HG02870 (cell line): ENCODE measurements around the gene INVS.

Source experiments
- ATAC-seq: cut with Tn5 transposase; IDR thresholded peaks from one replicate; pipeline ENCODE4 v1.9.1; 2021; ENCODE audit warnings: mild to moderate bottlenecking, moderate library complexity; ENCODE audit not compliant: unreplicated experiment

INVS gene

DNA sequence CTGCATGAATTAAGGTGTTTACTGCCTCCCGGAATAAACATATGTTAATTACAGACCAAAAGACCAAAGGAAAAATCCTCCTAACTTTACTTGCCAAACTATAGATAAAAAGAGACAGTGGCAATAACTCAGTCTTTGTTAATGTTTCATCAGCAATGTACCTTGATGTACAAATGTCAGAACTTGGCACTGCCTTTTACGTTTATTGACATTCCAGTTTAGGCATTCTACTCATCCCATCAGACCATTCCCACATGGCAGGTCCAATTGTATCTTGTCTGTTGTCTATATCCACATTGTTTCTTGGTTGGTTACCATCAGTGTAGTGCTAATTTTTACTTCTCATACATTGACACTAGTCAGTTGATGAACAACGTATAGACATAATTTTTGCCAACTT, 168.2 kb downstream of the INVS start:
- no peak for ATAC-seq

DNA sequence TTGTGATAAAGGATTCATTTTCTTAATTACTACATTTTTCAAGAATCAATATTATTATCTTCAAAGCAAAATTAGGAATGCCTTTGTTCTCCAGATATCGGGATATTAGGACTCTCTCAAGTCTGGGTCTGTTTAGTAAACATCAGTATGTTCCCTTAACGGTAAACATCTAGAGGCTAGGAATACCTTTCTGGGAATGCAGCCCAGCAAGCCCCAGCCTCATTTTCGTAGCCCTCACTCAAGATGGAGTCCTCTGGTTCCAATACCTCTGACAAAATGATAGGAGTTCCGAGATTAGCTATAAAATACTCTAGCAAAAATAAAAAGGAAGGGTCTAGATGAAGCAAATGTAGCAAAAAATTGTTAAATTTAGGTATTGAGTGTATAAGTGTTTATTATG, 169.2 kb downstream of the INVS start:
- no peak for ATAC-seq

DNA sequence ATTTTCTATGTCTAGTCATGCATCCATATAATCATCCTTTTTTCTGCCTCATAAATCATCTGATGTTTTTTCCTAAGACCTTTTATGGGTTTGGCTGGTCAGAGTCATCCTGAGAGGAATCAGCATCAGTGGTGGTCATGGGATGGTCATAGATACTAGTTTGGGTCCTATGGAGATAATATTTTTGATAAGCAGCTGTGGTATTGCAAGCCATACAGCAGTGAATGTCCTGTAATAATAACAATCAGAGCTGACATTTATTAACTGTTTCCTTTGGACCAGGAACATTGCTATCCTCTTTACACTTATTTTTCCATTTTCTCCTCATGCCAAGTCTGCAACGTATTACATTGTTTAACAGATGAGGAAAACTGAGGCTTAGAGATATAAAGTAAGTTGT, 170.6 kb downstream of the INVS start:
- ATAC-seq = no peak

- no peak for ATAC-seq
Observed at GRCh38 chr9:100277166-100277979, 178.3 kb downstream of the INVS start.

DNA sequence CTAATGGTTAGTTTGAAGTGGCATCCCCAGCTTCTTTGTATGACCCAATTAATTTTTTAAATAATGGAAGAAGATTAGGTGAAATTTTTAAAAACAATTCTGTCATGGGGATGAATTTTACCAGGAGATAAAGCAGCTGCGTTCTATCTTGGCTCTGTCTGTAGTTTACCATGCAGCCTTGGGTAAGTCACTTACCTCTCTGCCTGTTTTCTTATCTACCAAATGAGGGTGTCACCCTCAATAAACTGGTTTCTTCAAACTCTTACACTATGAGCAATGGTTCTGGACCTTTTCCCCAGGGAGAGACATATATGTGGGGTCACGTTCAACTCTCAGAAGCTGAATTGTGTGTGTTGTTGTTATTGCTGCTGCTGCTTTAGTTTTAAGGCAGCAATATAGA, 182.0 kb downstream of the INVS start:
- no peak for ATAC-seq

DNA sequence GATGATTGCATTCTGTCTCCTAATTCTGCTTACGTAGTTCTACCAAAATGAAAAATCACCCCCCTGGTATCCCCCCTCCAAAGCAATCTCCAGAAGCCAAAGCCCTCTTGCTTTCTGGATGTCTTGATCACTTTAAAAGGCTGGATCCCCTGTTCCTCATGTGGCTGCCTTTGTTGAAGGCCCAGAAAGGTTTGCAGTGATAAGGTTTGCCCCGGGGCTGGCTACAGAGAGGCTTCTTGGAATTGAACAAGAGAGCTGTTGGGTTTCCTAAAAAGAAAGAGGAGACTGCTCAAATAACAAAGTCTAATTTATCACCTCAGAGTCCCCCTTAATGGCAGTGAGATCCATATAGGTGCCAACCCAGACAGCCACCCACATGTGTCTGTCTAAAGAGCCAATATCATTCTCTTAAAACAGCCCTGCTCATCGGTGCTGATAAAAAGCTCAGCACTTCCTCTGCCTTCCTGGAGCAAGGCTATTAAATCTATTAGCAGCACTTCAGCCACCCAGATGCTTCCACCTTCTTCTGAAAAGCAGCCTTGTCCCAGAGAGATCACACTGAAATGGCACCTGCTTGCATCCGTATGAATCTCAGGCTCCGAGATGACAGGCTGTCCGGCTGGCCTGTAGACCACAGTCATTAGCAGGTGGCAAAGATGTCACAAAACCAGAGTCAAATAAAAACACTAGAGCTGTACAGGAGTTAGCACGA, 182.8 kb downstream of the INVS start:
- ATAC-seq = no peak

- no peak for ATAC-seq
Observed at GRCh38 chr9:100282388-100282719, 183.3 kb downstream of the INVS start.

DNA sequence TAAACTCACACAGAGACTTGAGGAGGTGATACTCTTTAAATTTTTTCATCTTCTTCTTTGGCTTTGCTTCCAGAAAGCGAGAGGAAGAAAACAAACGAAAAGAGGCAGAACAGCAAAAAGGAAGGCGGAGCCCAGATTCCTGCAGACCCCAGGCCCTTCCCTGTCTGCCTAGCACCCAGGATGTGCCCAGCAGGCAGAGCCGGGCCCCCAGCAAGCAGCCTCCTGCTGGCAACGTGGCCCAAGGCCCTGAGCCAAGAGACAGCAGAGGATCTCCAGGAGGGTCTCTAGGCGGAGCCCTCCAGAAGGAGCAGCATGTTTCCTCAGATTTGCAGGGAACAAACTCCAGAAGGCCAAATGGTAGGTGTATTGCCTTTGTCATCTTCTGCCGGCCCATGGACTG, 185.2 kb downstream of the INVS start:
- no peak for ATAC-seq

- ATAC-seq = no peak
Observed at GRCh38 chr9:100285080-100285479, 186.0 kb downstream of the INVS start.

DNA sequence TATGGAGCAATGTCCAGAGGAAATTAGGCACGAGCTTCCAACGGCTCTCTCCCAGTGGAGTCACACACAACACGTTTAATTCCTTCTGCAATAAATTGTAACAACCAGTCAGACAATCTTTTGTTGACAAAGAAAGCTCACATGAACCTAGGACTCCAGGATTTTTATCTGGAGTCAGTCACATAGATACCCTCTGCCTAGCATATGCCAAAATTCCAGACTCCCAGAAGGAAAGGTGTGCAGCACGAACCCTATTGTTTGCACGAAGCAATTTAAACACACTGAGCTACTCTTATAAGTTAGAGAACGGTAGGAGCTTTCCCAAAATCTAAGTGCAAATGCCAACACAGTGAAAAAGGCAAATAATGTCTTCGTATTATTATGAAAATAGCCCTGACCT, 186.6 kb downstream of the INVS start:
- ATAC-seq = no peak

- ATAC-seq = no peak
Observed at GRCh38 chr9:100286257-100286656, 187.2 kb downstream of the INVS start.

DNA sequence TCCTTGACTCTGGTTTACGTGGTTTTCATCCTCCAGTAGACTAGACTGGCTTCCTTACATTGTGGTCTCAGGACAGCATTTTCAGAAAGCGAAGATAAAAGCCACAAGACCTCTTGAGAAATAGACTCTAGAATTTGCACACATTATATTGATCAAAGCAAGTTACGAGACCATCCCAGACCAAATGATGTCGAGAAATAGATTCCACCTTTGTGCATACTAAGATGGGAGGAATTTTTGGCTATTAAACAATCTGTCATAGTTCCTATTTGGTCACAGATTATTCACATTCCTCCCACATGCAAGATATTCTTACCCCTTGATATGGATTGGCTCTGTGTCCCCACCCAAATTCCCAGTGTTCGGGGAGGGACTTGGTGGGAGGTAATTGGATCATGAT, 188.1 kb downstream of the INVS start:
- ATAC-seq = no peak

DNA sequence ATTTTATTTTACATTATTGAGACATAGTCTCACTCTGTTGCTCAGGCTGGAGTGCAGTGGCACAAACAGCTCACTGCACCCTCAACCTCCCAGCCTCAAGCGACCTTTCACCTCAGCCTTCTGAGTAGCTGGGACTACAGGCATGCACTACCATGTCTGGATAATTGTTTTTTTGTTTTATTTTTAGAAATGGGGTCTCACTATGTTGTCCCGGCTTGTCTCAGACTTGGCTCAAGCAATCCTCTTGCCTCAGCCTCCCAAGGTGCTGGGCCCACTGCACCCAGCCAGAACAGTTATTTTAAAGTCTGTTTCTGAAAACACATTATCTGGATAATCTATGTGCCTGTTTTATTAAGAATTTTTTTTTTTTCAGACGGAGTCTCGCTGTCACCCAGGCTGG, 191.7 kb downstream of the INVS start:
- ATAC-seq = no peak

DNA sequence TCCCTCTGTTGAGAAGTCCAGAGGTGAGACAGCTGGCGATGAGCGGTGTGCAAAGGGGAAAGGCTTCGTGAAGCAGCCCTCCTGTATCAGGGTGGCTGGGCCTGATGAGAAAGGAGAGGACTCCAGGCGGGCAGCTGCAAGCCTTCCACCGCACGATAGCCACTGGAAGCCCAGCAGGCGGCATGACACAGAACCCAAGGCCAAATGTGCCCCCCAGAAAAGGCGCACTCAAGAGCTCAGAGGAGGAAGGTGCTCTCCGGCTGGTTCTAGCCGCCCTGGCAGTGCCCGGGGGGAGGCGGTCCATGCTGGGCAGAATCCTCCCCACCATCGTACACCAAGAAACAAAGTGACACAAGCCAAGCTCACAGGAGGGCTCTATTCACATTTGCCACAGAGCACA, 193.4 kb downstream of the INVS start:
- ATAC-seq = no peak

GRCh38 chr9:100294341-100294740, 195.3 kb downstream of the INVS start:
- ATAC-seq = no peak

GRCh38 chr9:100294806-100295205, 195.8 kb downstream of the INVS start:
- no peak for ATAC-seq

- no peak for ATAC-seq
Observed at GRCh38 chr9:100295240-100295639, 196.2 kb downstream of the INVS start.

- ATAC-seq = no peak
Observed at GRCh38 chr9:100296407-100296806, 197.4 kb downstream of the INVS start.

DNA sequence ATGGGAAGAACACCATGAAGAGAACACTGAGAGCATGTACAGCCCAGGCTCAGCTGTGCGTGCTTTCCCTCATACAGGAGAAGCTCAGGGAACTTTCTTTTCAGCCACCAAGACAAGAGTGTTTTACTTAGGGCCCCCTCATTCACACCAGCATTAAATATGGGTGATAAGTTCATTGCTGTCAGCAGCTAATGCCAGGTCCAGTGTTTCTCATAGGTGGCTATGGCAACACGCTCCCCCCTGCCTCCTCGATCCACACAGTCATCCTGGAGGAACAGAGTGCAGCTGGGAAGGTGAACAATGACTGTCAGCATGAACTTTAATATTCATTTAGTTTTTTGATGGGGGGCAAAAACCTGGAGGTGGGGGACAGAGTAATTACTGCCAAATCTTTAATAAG, 199.3 kb downstream of the INVS start:
- ATAC-seq = no peak

GRCh38 chr9:100303747-100304146, 204.7 kb downstream of the INVS start:
- ATAC-seq = no peak

DNA sequence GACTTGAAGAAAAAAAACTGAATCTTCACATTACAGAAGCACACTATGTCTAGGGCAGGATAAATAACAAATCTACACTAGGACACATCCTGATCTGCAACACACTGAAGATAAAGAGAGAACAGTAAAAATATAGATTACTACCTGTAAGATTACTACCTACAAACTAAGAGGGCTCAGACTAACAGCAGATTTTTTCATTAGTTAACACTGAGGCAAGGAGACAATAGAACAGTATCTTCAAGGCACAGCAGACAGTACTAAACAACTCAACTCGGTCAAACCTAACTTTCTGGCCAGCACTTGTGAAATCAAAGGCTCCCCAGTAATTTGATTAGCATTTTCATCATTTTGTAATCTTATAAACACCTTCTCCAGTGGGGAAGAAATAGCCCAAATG, 207.2 kb downstream of the INVS start:
- ATAC-seq = no peak

GRCh38 chr9:100307080-100307479, 208.0 kb downstream of the INVS start:
- no peak for ATAC-seq
